T-helper 1 cell (primary cell): ENCODE results near the gene COL7A1.

Source experiments
- DNase-seq, 5 donors: peaks; one replicate each; pipeline ENCODE4 v3.0.0-alpha.2; 2012 to 2020
- total RNA-seq, 4 donors: gene quantifications; one replicate each; lab custom pipeline; 2026; lab: John Stamatoyannopoulos, UW

Gene COL7A1
- 0.80 to 2.9 (median 1.5) reads per million in 4 donors for total RNA-seq

DNA sequence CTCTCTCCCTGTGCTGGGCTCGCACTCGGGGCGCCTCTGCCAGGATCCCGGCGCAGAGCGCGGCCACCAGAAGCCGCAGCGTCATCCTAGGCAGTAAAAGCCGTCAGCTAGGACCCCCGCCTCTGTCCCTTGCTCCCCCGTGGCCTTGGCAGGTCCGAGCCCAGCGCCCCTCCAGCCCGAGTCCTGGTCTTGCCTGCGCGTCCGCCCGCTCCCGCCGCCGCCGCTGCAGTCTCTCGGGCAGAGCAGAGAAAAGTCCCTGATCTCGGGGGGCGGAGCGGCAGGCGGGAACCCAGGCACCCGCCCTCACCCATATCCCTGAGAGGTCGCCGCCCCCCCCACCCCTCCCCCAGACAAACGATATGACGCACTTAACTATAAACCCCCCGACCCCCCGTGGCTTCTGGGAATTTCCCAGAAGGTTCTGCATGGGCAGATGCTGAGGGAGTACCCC is at the start of gene COL7A1:
TSS of gene COL7A1 (minus strand) at position 255 of the 451 bp plus-strand sequence. CDS start at position 85, 170 bp downstream.
- no peak for DNase-seq

DNA sequence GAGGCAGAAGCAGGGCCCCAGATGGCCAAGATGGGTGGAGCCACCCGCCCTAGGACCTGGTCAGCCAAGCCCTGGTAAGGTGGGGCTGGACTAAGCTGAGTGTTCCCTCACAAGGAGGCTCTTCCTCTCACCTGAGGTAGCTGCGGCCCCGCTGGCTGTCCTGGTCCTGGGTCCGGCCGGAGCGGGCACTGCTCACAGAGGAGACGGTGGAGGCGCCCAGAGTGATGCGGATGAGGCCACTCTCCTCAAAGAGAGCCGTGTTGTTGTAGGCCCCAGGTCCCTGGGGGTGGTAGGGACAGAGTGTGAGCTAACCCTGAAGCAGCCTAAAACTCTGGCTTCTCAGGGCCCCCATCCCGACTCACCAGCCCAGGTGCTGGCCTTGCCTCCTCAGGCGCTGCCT is 47.5 kb upstream of the COL7A1 start:
- DNase-seq: no peak

DNA sequence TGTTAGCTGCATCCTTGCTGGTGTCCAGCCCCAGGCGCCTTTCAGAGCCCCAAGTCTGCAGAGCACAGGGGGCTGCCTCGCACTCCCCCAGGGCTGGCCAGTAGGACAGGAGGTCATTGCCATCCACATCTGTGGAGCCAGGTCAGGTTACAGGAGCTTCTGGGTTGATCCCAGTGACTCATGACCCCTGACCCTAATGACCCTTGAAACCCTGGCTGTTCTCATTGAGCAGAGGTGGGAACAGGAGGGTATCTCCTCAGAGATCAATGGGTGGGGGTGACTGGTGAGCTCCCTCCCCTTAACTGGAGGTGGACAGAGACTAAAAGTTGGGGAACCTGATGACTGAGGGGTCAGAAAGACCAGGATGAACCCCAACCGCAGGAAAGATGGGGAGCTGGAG is 46.3 kb upstream of the COL7A1 start:
- DNase-seq: no peak

- no peak for DNase-seq
Observed at GRCh38 chr3:48639944-48640606, 44.9 kb upstream of the COL7A1 start.

- no peak for DNase-seq
Observed at GRCh38 chr3:48637305-48637704, 42.2 kb upstream of the COL7A1 start.

- no peak for DNase-seq
Observed at GRCh38 chr3:48636149-48636655, 41.1 kb upstream of the COL7A1 start.

DNA sequence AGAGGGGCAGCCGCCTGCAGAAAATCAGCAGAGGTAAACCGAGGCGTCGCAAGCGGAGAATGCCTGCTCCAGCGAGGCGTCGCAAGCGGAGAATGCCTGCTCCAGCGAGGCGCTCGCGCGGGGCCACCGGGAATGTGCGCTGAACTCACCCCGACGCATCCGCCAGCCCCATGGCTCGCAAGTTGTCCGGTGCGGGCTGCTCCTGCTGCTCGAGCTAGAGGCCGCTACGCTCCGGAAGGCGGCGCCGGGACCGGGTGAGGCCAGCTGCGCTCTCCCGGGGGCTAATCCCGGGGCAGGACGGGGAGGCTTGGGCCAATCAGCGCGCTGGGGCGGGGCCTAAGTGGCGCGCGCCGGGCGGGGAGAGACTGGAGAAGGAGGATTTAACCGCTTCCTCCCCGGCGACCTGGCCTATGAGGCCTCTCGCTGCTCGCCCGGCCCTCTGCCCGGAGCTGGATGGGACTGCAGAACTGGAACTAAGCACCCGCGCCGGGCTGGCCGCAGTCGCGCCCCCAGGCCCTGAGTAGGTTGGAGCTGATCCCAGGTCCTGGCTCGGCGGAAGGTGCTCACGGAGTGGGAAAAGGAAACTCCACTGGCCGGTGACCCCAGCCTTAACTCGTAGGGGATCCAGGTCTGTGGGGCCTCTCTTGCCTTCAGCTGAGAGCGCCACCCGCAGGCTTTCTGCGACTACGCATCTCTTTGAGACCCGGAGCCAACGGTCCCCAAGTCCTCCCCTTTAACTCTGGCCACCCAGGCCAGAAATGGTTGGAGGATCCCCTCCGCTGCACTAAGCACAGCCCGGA is 40.3 kb upstream of the COL7A1 start, which contains the start of gene SLC26A6:
TSS of gene SLC26A6 (minus strand) at position 240 of the 800 bp plus-strand sequence. CDS start at position 172, 68 bp downstream.
- DNase-seq: peak; percentile 85 to 96 (median 89)

DNA sequence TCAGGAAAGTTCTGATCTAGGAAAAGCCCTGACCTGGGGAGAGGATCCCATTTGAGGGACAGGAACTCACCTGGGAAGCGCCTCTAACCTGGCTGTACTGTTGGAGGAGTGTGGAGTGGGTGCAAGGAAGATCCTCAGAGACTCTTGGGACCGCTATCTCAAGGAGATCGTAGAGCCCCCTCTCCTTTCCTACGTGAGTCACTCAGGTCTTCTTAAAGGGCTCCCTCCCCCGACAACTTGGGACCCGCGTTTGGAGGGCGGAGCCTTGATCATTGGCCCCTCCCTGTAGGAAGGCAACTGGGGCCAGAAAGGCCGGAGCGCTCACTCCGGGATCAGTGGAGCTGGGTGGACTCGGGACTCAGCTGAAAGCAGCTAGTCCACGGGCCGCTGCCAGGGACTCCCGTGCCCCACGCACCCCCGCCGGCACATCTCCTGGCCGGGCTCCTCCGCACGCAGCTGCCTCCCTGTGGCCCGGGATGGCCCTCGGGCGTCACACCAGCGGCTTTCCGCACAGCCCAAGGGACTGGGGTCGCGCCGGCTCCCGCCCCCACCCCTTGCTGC is 39.6 kb upstream of the COL7A1 start:
- DNase-seq: peak in 3 of 5 donors; percentile 24 to 36 (median 29)

- DNase-seq: no peak
Observed at GRCh38 chr3:48633743-48634142, 38.6 kb upstream of the COL7A1 start.

DNA sequence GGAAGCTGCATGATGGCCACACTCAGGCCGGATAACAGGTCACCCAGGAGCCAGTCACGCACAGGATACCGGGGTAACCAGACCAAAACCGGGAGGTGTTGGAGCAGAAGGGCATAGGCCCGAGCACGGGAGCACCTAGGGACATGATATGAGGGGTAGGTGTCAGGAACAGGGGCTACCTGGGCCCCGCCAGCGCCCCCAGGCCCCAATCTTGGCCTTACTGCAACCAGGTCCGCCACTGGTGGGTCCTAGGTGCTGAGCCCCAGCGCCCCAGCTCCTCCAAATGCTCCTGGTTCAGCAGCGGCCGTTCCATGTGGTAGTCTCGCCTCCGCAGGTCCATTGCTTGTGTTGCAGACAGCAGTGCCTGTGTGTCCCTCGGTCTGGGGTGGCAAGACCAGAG is 38.1 kb upstream of the COL7A1 start:
- no peak for DNase-seq

GRCh38 chr3:48631516-48632448 is 36.7 kb upstream of the COL7A1 start:
- no peak for DNase-seq

- no peak for DNase-seq
Observed at GRCh38 chr3:48630833-48631232, 35.7 kb upstream of the COL7A1 start.

DNA sequence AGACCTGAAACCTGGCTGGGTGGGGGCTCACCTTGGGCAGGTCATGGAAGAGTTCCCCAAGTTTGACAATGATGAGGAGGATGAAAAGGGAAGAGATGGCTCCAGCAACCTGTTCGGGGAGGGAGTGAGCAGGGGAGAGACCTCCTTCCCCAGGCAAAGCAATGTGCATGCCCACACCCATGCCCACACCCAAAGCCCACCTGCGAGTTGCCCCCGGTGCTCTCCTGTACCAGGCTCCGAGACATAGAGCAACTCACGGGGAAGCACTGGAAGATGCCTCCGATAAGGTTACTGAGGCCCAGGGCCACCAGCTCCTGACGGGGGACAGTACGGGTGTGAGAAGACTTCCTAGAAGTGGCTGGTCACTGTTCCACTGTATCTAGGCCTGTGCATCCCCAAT is 35.3 kb upstream of the COL7A1 start:
- DNase-seq: no peak

- DNase-seq: no peak
Observed at GRCh38 chr3:48629894-48630293, 34.8 kb upstream of the COL7A1 start.

DNA sequence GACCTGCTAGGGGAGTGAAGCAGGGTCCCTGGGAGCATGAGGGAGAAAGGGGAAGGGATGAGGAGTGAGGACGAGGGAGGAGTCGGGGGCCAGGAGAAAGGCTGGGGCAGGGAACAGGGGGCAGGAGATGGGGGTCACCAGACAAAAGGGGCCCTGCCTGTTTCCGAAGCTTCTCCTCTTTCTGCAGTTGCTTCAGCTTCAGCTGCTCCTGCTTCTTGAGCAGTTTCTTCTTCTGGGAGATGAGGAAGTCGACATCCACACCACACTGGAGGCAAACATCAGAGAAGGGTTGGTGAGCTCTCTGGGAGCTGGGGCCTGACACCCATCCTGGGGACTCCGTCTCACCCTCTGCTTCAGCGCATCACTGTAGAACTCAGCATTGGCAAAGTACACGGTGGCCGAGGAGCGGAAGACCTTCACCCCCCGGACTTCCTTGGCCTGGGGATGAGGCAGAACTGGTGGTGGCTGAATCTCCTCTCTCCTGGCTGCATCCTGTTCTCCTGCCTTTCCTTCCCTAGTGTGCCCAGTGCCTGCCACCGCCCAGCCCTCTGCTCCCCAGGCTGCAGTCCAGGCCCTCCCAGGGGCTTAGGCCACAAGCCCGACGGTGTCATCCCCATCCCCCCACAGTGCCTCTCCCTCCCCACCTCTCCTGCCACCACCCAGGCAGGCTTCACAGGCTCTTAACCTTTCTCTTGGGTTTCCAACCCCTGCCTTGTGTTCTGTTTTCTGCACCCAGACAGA is 33.3 kb upstream of the COL7A1 start:
- no peak for DNase-seq

DNA sequence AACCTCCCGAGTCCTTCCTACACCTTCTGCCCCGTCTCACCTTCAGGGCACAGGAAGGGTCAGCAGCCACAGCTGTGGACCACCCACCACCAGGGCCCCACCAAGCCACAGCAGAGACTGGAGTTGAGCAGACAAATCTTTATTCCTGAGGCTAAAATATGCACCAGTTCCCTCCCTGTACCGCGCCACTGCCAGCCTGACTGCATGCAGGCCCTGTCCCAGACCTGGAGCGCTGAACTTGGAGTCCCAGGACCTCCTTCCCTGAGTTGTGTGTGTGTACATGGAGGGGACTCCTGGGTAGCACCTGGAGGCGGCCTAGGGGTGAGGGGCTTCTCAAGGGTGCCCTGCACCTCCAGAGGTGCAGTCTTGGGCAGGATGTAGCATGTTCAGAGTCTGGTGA is 30.5 kb upstream of the COL7A1 start:
- DNase-seq: no peak

- DNase-seq: no peak
Observed at GRCh38 chr3:48624767-48625166, 29.6 kb upstream of the COL7A1 start.

- DNase-seq: no peak
Observed at GRCh38 chr3:48623851-48624547, 28.9 kb upstream of the COL7A1 start.

GRCh38 chr3:48621461-48621869 is 26.3 kb upstream of the COL7A1 start, which contains the start of gene TMEM89:
Gene TMEM89, minus strand, starts transcription at chr3:48621769. Its CDS starts 13 bp downstream, at chr3:48621756.
- DNase-seq: no peak
